Epithelial cell of proximal tubule (primary cell): ENCODE results near the gene OCA2. TPM values are rescaled to one million over a fixed set of nuclear protein-coding genes. Genes with fewer than 3 reads are reported as not detected.

Experiments
- DNase-seq: peaks from one replicate; pipeline ENCODE4 v3.0.0-alpha.2; 2011; ENCODE audit warnings: low read depth
- H3K4me3 ChIP-seq: 2 replicates; pipeline ENCODE4 v1.5.1; 2011; ENCODE audit warnings: low read depth, mild to moderate bottlenecking, low read length
- CTCF ChIP-seq: conservative IDR thresholded peaks from 2 replicates; pipeline ENCODE4 v1.5.1; 2012; ENCODE audit warnings: low read depth, mild to moderate bottlenecking, low read length
- total RNA-seq: library from RNA; depleted of rRNA; stranded (reverse); fragments of >200 nt; gene quantifications from 2 replicates; pipeline ENCODE4 v1.2.3, GENCODE V29; 2015

OCA2 gene
- total RNA-seq, 1 donor from 2014 or later: not detected

- no peak for TF ChIP-seq CTCF
- no peak overlapping the region for H3K4me3 ChIP-seq
- DNase-seq: no peak
Measured at GRCh38 chr15:27864086-27864485, 235.0 kb downstream of the OCA2 start.

GRCh38 chr15:27863000-27863399 lies 236.1 kb downstream of the OCA2 start:
- no peak for TF ChIP-seq CTCF
- no peak overlapping the region for H3K4me3 ChIP-seq
- no peak for DNase-seq

GRCh38 chr15:27861171-27861570 lies 237.9 kb downstream of the OCA2 start:
- no peak for TF ChIP-seq CTCF
- no peak for DNase-seq
- no peak overlapping the region for H3K4me3 ChIP-seq

- no peak overlapping the region for H3K4me3 ChIP-seq
- no peak for DNase-seq
- no peak for TF ChIP-seq CTCF
Measured at GRCh38 chr15:27855137-27855536, 244.0 kb downstream of the OCA2 start.

GRCh38 chr15:27854601-27855000 lies 244.5 kb downstream of the OCA2 start:
- no peak for TF ChIP-seq CTCF
- no peak for DNase-seq
- H3K4me3 ChIP-seq: no peak overlapping the region

GRCh38 chr15:27853624-27854455 lies 245.3 kb downstream of the OCA2 start:
- DNase-seq: no peak

More at GRCh38 chr15:27853624-27854455, 245.3 kb downstream of the OCA2 start:
- no peak for TF ChIP-seq CTCF
- no peak overlapping the region for H3K4me3 ChIP-seq
